T-helper 2 cell treated with Interferon-gamma antibody and Interleukin-4, amounts not matched to agents 5 μg/mL and 100 μg/mL, for 36 hours (primary cell): Measurements from ENCODE around the gene SAFB.
A peak's percentile ranks its signal among the peaks of the same experiment; 100 is the strongest.

Experiments used
- DNase-seq: peaks from one replicate; pipeline ENCODE4 v3.0.0; 2021; ENCODE audit warnings: low spot score
- H3K27ac Mint-ChIP-seq: one replicate; pipeline ENCODE4 v1.8.0; 2021; ENCODE audit warnings: mild to moderate bottlenecking, mixed read lengths
- H3K27me3 Mint-ChIP-seq: one replicate; pipeline ENCODE4 v1.8.0; 2021; ENCODE audit warnings: low read depth, mixed read lengths
- H3K36me3 Mint-ChIP-seq: one replicate; pipeline ENCODE4 v1.8.0; 2021; ENCODE audit warnings: low read depth, mixed read lengths
- H3K4me1 Mint-ChIP-seq: one replicate; pipeline ENCODE4 v1.8.0; 2021; ENCODE audit warnings: low read depth, mixed read lengths
- H3K4me3 Mint-ChIP-seq: one replicate; pipeline ENCODE4 v1.8.0; 2022; ENCODE audit warnings: mild to moderate bottlenecking, moderate library complexity, mixed read lengths
- H3K9me3 Mint-ChIP-seq: one replicate; pipeline ENCODE4 v1.8.0; 2021; ENCODE audit warnings: mixed read lengths

The SAFB gene

GRCh38 chr19:5706876-5707573, 84.1 kb downstream of the SAFB start:
- H3K36me3 Mint-ChIP-seq, result peaks cover 21% of the 10 kb centered on the region
- no peak for DNase-seq
- H3K27me3 Mint-ChIP-seq, result no peaks in the 10 kb centered on the region
- H3K27ac Mint-ChIP-seq, result no peak overlapping the region
- H3K9me3 Mint-ChIP-seq, result no peaks in the 10 kb centered on the region
- no peak overlapping the region for H3K4me3 Mint-ChIP-seq
- H3K4me1 Mint-ChIP-seq, result no peaks in the 10 kb centered on the region

GRCh38 chr19:5707576-5708575, 85.0 kb downstream of the SAFB start:
- no peak overlapping the region for H3K27ac Mint-ChIP-seq
- H3K4me1 Mint-ChIP-seq, result no peaks in the 10 kb centered on the region
- no peak overlapping the region for H3K4me3 Mint-ChIP-seq
- peaks cover 25% of the 10 kb centered on the region for H3K36me3 Mint-ChIP-seq
- DNase-seq, result no peak
- H3K27me3 Mint-ChIP-seq, result no peaks in the 10 kb centered on the region
- no peaks in the 10 kb centered on the region for H3K9me3 Mint-ChIP-seq

GRCh38 chr19:5711025-5711424, 88.1 kb downstream of the SAFB start:
- H3K36me3 Mint-ChIP-seq, result peaks cover 27% of the 10 kb centered on the region
- H3K27me3 Mint-ChIP-seq, result no peaks in the 10 kb centered on the region
- peaks cover 3% of the 10 kb centered on the region for H3K4me1 Mint-ChIP-seq

GRCh38 chr19:5711713-5712161, 88.9 kb downstream of the SAFB start:
- no peak overlapping the region for H3K27ac Mint-ChIP-seq
- no peaks in the 10 kb centered on the region for H3K9me3 Mint-ChIP-seq
- peaks cover 25% of the 10 kb centered on the region for H3K36me3 Mint-ChIP-seq
- H3K4me3 Mint-ChIP-seq, result no peak overlapping the region
- H3K4me1 Mint-ChIP-seq, result peaks cover 3% of the 10 kb centered on the region
- no peak for DNase-seq
- no peaks in the 10 kb centered on the region for H3K27me3 Mint-ChIP-seq

More at GRCh38 chr19:5711025-5711424, 88.1 kb downstream of the SAFB start:
- no peak overlapping the region for H3K27ac Mint-ChIP-seq
- no peak overlapping the region for H3K4me3 Mint-ChIP-seq
- H3K9me3 Mint-ChIP-seq, result no peaks in the 10 kb centered on the region
- no peak for DNase-seq

- no peaks in the 10 kb centered on the region for H3K9me3 Mint-ChIP-seq
- H3K4me3 Mint-ChIP-seq, result no peak overlapping the region
- peaks cover 12% of the 10 kb centered on the region for H3K4me1 Mint-ChIP-seq
- DNase-seq, result no peak
- H3K27me3 Mint-ChIP-seq, result no peaks in the 10 kb centered on the region
- peaks cover 33% of the 10 kb centered on the region for H3K36me3 Mint-ChIP-seq
- H3K27ac Mint-ChIP-seq, result no peak overlapping the region
Observed at GRCh38 chr19:5713228-5713627, 90.3 kb downstream of the SAFB start.

GRCh38 chr19:5714816-5715215, 91.9 kb downstream of the SAFB start:
- no peak for DNase-seq
- no peaks in the 10 kb centered on the region for H3K27me3 Mint-ChIP-seq
- no peaks in the 10 kb centered on the region for H3K9me3 Mint-ChIP-seq
- peaks cover 36% of the 10 kb centered on the region for H3K36me3 Mint-ChIP-seq
- peaks cover 21% of the 10 kb centered on the region for H3K4me1 Mint-ChIP-seq
- no peak overlapping the region for H3K4me3 Mint-ChIP-seq
- no peak overlapping the region for H3K27ac Mint-ChIP-seq

GRCh38 chr19:5717215-5717935, 94.5 kb downstream of the SAFB start:
- peak overlapping the region; percentile 92 for H3K4me3 Mint-ChIP-seq
- no peak for DNase-seq
- no peaks in the 10 kb centered on the region for H3K9me3 Mint-ChIP-seq
- peaks cover 21% of the 10 kb centered on the region for H3K4me1 Mint-ChIP-seq
- no peaks in the 10 kb centered on the region for H3K27me3 Mint-ChIP-seq
- peak overlapping the region; percentile 62 for H3K27ac Mint-ChIP-seq
- H3K36me3 Mint-ChIP-seq, result peaks cover 26% of the 10 kb centered on the region
